ENCODE measurements around the gene IL9. TPM values are rescaled to one million over a fixed set of nuclear protein-coding genes. Genes with fewer than 3 reads are reported as not detected.

The IL9 gene
- total and polyA plus RNA-seq, 2 donors, result 0.52 to 2.7 TPM

- 5% methylated on average over 99 of the region's 99 CpGs for WGBS
These were observed 34.6 kb upstream of the IL9 start for GRCh38 chr5:135930029-135930948.

GRCh38 chr5:135921388-135921787, 25.7 kb upstream of the IL9 start:
- Histone ChIP-seq H3K27me3 (ENCODE audit: control insufficient read depth in 2 of 2, insufficient read depth in 1 of 2, low read length in 1 of 2) (no peaks in the 10 kb centered on the region), H3K27ac (ENCODE audit: low read depth in 1 of 2, low read length in 1 of 2) (no peak overlapping the region), H3K9me3 (ENCODE audit: control insufficient read depth in 2 of 2, insufficient read depth in 1 of 2, low read length in 1 of 2) (no peaks in the 10 kb centered on the region), H3K4me1 (ENCODE audit: control insufficient read depth in 2 of 2, insufficient read depth in 2 of 2, low read length in 2 of 2) (no peaks in the 10 kb centered on the region), H3K4me3 (ENCODE audit: low read length in 2 of 2) (no peak overlapping the region), H3K36me3 (ENCODE audit: control insufficient read depth in 2 of 2, insufficient read depth in 2 of 2, low read length in 1 of 2) (no peaks in the 10 kb centered on the region)
- WGBS, result 91% methylated on average over 1 of the region's 1 CpG
- no peak for DNase-seq (ENCODE audit: low read depth in 6 of 9, low spot score in 9 of 9)

More at GRCh38 chr5:135930029-135930948, 34.6 kb upstream of the IL9 start:
- Histone ChIP-seq H3K4me3 (ENCODE audit: low read length in 2 of 2) (peak overlapping the region in 1 of 2 donors; percentile 12), H3K4me1 (ENCODE audit: control insufficient read depth in 2 of 2, insufficient read depth in 2 of 2, low read length in 2 of 2) (no peaks in the 10 kb centered on the region), H3K9me3 (ENCODE audit: control insufficient read depth in 2 of 2, insufficient read depth in 1 of 2, low read length in 1 of 2) (no peaks in the 10 kb centered on the region), H3K27ac (ENCODE audit: low read depth in 1 of 2, low read length in 1 of 2) (no peak overlapping the region), H3K27me3 (ENCODE audit: control insufficient read depth in 2 of 2, insufficient read depth in 1 of 2, low read length in 1 of 2) (peaks cover 23 to 36% of the 10 kb centered on the region in 2 donors), H3K36me3 (ENCODE audit: control insufficient read depth in 2 of 2, insufficient read depth in 2 of 2, low read length in 1 of 2) (no peaks in the 10 kb centered on the region)
- DNase-seq (ENCODE audit: low read depth in 6 of 9, low spot score in 9 of 9), result peak in 2 of 9 donors; percentile 2 to 4

GRCh38 chr5:135920199-135920598, 24.6 kb upstream of the IL9 start:
- Histone ChIP-seq H3K27me3 (ENCODE audit: control insufficient read depth in 2 of 2, insufficient read depth in 1 of 2, low read length in 1 of 2) (no peaks in the 10 kb centered on the region), H3K9me3 (ENCODE audit: control insufficient read depth in 2 of 2, insufficient read depth in 1 of 2, low read length in 1 of 2) (no peaks in the 10 kb centered on the region), H3K4me1 (ENCODE audit: control insufficient read depth in 2 of 2, insufficient read depth in 2 of 2, low read length in 2 of 2) (no peaks in the 10 kb centered on the region), H3K36me3 (ENCODE audit: control insufficient read depth in 2 of 2, insufficient read depth in 2 of 2, low read length in 1 of 2) (no peaks in the 10 kb centered on the region), H3K4me3 (ENCODE audit: low read length in 2 of 2) (no peak overlapping the region), H3K27ac (ENCODE audit: low read depth in 1 of 2, low read length in 1 of 2) (no peak overlapping the region)
- DNase-seq (ENCODE audit: low read depth in 6 of 9, low spot score in 9 of 9), result no peak
- 76% methylated on average over 3 of the region's 3 CpGs for WGBS

GRCh38 chr5:135916638-135917263, 21.1 kb upstream of the IL9 start:
- H3K27ac ChIP-seq (ENCODE audit: low read depth in 1 of 2, low read length in 1 of 2), result no peak overlapping the region
- no peak for DNase-seq (ENCODE audit: low read depth in 6 of 9, low spot score in 9 of 9)
- no peak overlapping the region for H3K4me3 ChIP-seq (ENCODE audit: low read length in 2 of 2)
- peaks cover 2% of the 10 kb centered on the region in 2 donors for H3K27me3 ChIP-seq (ENCODE audit: control insufficient read depth in 2 of 2, insufficient read depth in 1 of 2, low read length in 1 of 2)
- WGBS, result 79% methylated on average over 8 of the region's 8 CpGs
- H3K9me3 ChIP-seq (ENCODE audit: control insufficient read depth in 2 of 2, insufficient read depth in 1 of 2, low read length in 1 of 2), result no peaks in the 10 kb centered on the region
- H3K4me1 ChIP-seq (ENCODE audit: control insufficient read depth in 2 of 2, insufficient read depth in 2 of 2, low read length in 2 of 2), result no peaks in the 10 kb centered on the region
- no peaks in the 10 kb centered on the region for H3K36me3 ChIP-seq (ENCODE audit: control insufficient read depth in 2 of 2, insufficient read depth in 2 of 2, low read length in 1 of 2)

- H3K4me1 ChIP-seq (ENCODE audit: control insufficient read depth in 2 of 2, insufficient read depth in 2 of 2, low read length in 2 of 2), result no peaks in the 10 kb centered on the region
- peaks cover 2 to 4% of the 10 kb centered on the region in 2 donors for H3K27me3 ChIP-seq (ENCODE audit: control insufficient read depth in 2 of 2, insufficient read depth in 1 of 2, low read length in 1 of 2)
- H3K36me3 ChIP-seq (ENCODE audit: control insufficient read depth in 2 of 2, insufficient read depth in 2 of 2, low read length in 1 of 2), result no peaks in the 10 kb centered on the region
- H3K4me3 ChIP-seq (ENCODE audit: low read length in 2 of 2), result no peak overlapping the region
- H3K27ac ChIP-seq (ENCODE audit: low read depth in 1 of 2, low read length in 1 of 2), result no peak overlapping the region
- H3K9me3 ChIP-seq (ENCODE audit: control insufficient read depth in 2 of 2, insufficient read depth in 1 of 2, low read length in 1 of 2), result no peaks in the 10 kb centered on the region
- WGBS, result 96% methylated on average over 5 of the region's 5 CpGs
- DNase-seq (ENCODE audit: low read depth in 6 of 9, low spot score in 9 of 9), result no peak
These were observed 19.9 kb upstream of the IL9 start for GRCh38 chr5:135915466-135916001.

GRCh38 chr5:135913713-135914626, 18.3 kb upstream of the IL9 start:
- no peak for DNase-seq (ENCODE audit: low read depth in 6 of 9, low spot score in 9 of 9)
- no peaks in the 10 kb centered on the region for H3K4me1 ChIP-seq (ENCODE audit: control insufficient read depth in 2 of 2, insufficient read depth in 2 of 2, low read length in 2 of 2)
- H3K9me3 ChIP-seq (ENCODE audit: control insufficient read depth in 2 of 2, insufficient read depth in 1 of 2, low read length in 1 of 2), result no peaks in the 10 kb centered on the region
- H3K36me3 ChIP-seq (ENCODE audit: control insufficient read depth in 2 of 2, insufficient read depth in 2 of 2, low read length in 1 of 2), result no peaks in the 10 kb centered on the region
- H3K27me3 ChIP-seq (ENCODE audit: control insufficient read depth in 2 of 2, insufficient read depth in 1 of 2, low read length in 1 of 2), result peaks cover 2 to 8% of the 10 kb centered on the region in 2 donors
- H3K4me3 ChIP-seq (ENCODE audit: low read length in 2 of 2), result no peak overlapping the region
- H3K27ac ChIP-seq (ENCODE audit: low read depth in 1 of 2, low read length in 1 of 2), result no peak overlapping the region
- 77% methylated on average over 4 of the region's 4 CpGs for WGBS

GRCh38 chr5:135905144-135905543, 9.5 kb upstream of the IL9 start:
- Histone ChIP-seq H3K4me3 (ENCODE audit: low read length in 2 of 2) (no peak overlapping the region), H3K4me1 (ENCODE audit: control insufficient read depth in 2 of 2, insufficient read depth in 2 of 2, low read length in 2 of 2) (no peaks in the 10 kb centered on the region), H3K27me3 (ENCODE audit: control insufficient read depth in 2 of 2, insufficient read depth in 1 of 2, low read length in 1 of 2) (peaks cover 0 to 9% of the 10 kb centered on the region in 2 donors), H3K36me3 (ENCODE audit: control insufficient read depth in 2 of 2, insufficient read depth in 2 of 2, low read length in 1 of 2) (no peaks in the 10 kb centered on the region), H3K9me3 (ENCODE audit: control insufficient read depth in 2 of 2, insufficient read depth in 1 of 2, low read length in 1 of 2) (no peaks in the 10 kb centered on the region), H3K27ac (ENCODE audit: low read depth in 1 of 2, low read length in 1 of 2) (no peak overlapping the region)
- DNase-seq (ENCODE audit: low read depth in 6 of 9, low spot score in 9 of 9), result no peak
- WGBS, result 80% methylated on average over 1 of the region's 1 CpG

- Histone ChIP-seq H3K27me3 (ENCODE audit: control insufficient read depth in 2 of 2, insufficient read depth in 1 of 2, low read length in 1 of 2) (peaks cover 0 to 7% of the 10 kb centered on the region in 2 donors), H3K4me3 (ENCODE audit: low read length in 2 of 2) (no peak overlapping the region), H3K36me3 (ENCODE audit: control insufficient read depth in 2 of 2, insufficient read depth in 2 of 2, low read length in 1 of 2) (no peaks in the 10 kb centered on the region), H3K4me1 (ENCODE audit: control insufficient read depth in 2 of 2, insufficient read depth in 2 of 2, low read length in 2 of 2) (no peaks in the 10 kb centered on the region), H3K27ac (ENCODE audit: low read depth in 1 of 2, low read length in 1 of 2) (no peak overlapping the region), H3K9me3 (ENCODE audit: control insufficient read depth in 2 of 2, insufficient read depth in 1 of 2, low read length in 1 of 2) (no peaks in the 10 kb centered on the region)
- 67% methylated on average over 3 of the region's 3 CpGs for WGBS
- DNase-seq (ENCODE audit: low read depth in 6 of 9, low spot score in 9 of 9), result no peak
These were observed 6.0 kb upstream of the IL9 start for GRCh38 chr5:135901633-135902032.
